HCT116 (cell line): ENCODE results near the gene S1PR4. TPM values are rescaled to one million over a fixed set of nuclear protein-coding genes. Genes with fewer than 3 reads are reported as not detected.

Experiments used
- ATAC-seq: fragments of 200-7000 bp; cut with Tn5 transposase; 2 replicates; pipeline ENCODE4 v1.9.1; 2020; ENCODE audit warnings: mild to moderate bottlenecking, moderate library complexity
- BruUV-seq: library from RNA; stranded (reverse); fragments of 400-500 nt; replicated peaks from 2 replicates; lab custom pipeline; 2021; lab: Mats Ljungman, UMichigan
- CTCF ChIA-PET: fragments of 300-600 bp; sonication (Branson Sonifier 250); formaldehyde crosslinking; loops from one replicate; lab custom pipeline; 2021; ENCODE audit warnings: antibody characterized with exemption; lab: Charles Lee
- POLR2A ChIA-PET: fragments of 300-600, 350-600 bp; sonication (Branson Sonifier 250); formaldehyde crosslinking; loops from one replicate; lab custom pipeline; 2021; ENCODE audit warnings: antibody characterized with exemption; lab: Charles Lee
- RAD21 ChIA-PET, 2 experiments: fragments of 300-600 bp; sonication (Branson Sonifier 250); formaldehyde crosslinking; loops; one replicate each; lab custom pipeline; 2023; ENCODE audit warnings: low total read pairs in 2 of 2; ENCODE audit not compliant: uncharacterized antibody in 2 of 2, unreplicated experiment in 2 of 2, low non-redundant PET in 1 of 2; lab: Charles Lee
- DNase-seq: peaks from one replicate; pipeline ENCODE4 v3.0.0-alpha.2; 2010; ENCODE audit warnings: low read depth, low spot score
- H2AFZ ChIP-seq: fragments of 200-600 bp; shearing (Covaris generic), sonication (generic); 2 replicates; pipeline ENCODE4 v1.6.1; 2017; ENCODE audit warnings: low read depth, mixed run types, mixed read lengths, antibody characterized with exemption, low read length; ENCODE audit not compliant: poor library complexity, severe bottlenecking
- H3K27ac ChIP-seq: 2 replicates; pipeline ENCODE4 v1.5.1; 2012; ENCODE audit warnings: low read depth, low read length
- H3K27me3 ChIP-seq: fragments of 200-600 bp; sonication (generic); 2 replicates; pipeline ENCODE4 v1.6.1; 2016; ENCODE audit warnings: mixed run types, low read length, mixed read lengths; ENCODE audit not compliant: insufficient read depth
- H3K36me3 ChIP-seq, 2 experiments: fragments of 200-500 bp in 1 of 2; fragments of 200-600 bp in 1 of 2; sonication (Bioruptor generic) in 1 of 2; sonication (generic) in 1 of 2; 2 replicates each; pipeline versions ENCODE4 v1.5.1 to v1.6.1; 2014 to 2016; ENCODE audit warnings: low read length in 2 of 2, inconsistent platforms in 1 of 2, mixed read lengths in 1 of 2, mixed run types in 1 of 2; ENCODE audit not compliant: insufficient read depth in 2 of 2, control insufficient read depth in 1 of 2
- H3K4me1 ChIP-seq, 2 experiments: fragments of 200-600 bp in 1 of 2; sonication (generic) in 1 of 2; 2 replicates each; pipeline versions ENCODE4 v1.5.1 to v1.6.1; 2012 to 2017; ENCODE audit warnings: low read length in 2 of 2, inconsistent platforms in 1 of 2, mild to moderate bottlenecking in 1 of 2, mixed read lengths in 1 of 2, mixed run types in 1 of 2, moderate library complexity in 1 of 2; ENCODE audit not compliant: insufficient read depth in 2 of 2, control insufficient read depth in 1 of 2
- H3K4me2 ChIP-seq: fragments of 200-600 bp; sonication (generic); 2 replicates; pipeline ENCODE4 v1.6.1; 2017; ENCODE audit warnings: mixed run types, low read length, mixed read lengths
- H3K4me3 ChIP-seq, 2 experiments: fragments of 200-600 bp in 1 of 2; sonication (generic) in 1 of 2; replicated peaks in 1 of 2; 2 replicates each; pipeline ENCODE4 v1.5.1; 2011 to 2016; ENCODE audit warnings: low read length in 2 of 2, control low read depth in 1 of 2, low read depth in 1 of 2, mild to moderate bottlenecking in 1 of 2, mixed read lengths in 1 of 2, mixed run types in 1 of 2
- H3K79me2 ChIP-seq: fragments of 200-600 bp; sonication (generic); 2 replicates; pipeline ENCODE4 v1.6.1; 2017; ENCODE audit warnings: mild to moderate bottlenecking, mixed run types, low read length, moderate library complexity, mixed read lengths; ENCODE audit not compliant: insufficient read depth
- H3K9ac ChIP-seq: fragments of 200-600 bp; sonication (generic); 2 replicates; pipeline ENCODE4 v1.6.1; 2016; ENCODE audit warnings: low read length, mixed read lengths
- H3K9me2 ChIP-seq: fragments of 200-600 bp; sonication (generic), shearing (Covaris generic); 2 replicates; pipeline ENCODE4 v1.6.1; 2017; ENCODE audit warnings: mixed run types, mild to moderate bottlenecking, moderate library complexity; ENCODE audit not compliant: insufficient read depth
- H3K9me3 ChIP-seq, 2 experiments: fragments of 200-500 bp in 1 of 2; fragments of 200-600 bp in 1 of 2; sonication (Bioruptor generic) in 1 of 2; sonication (generic) in 1 of 2; 2 replicates each; pipeline ENCODE4 v1.6.1; 2014 to 2017; ENCODE audit warnings: low read length in 2 of 2, mixed read lengths in 2 of 2, inconsistent platforms in 1 of 2, low read depth in 1 of 2, mild to moderate bottlenecking in 1 of 2, mixed run types in 1 of 2, moderate library complexity in 1 of 2; ENCODE audit not compliant: control insufficient read depth in 1 of 2, insufficient read depth in 1 of 2
- H4K20me1 ChIP-seq: fragments of 200-600 bp; sonication (generic), shearing (Covaris generic); 2 replicates; pipeline ENCODE4 v1.6.1; 2017; ENCODE audit warnings: mixed run types, mild to moderate bottlenecking, moderate library complexity; ENCODE audit not compliant: insufficient read depth
- CBX3 ChIP-seq: IDR thresholded peaks from 2 replicates; pipeline ENCODE4 v1.6.1; 2012; ENCODE audit warnings: low read depth
- CEBPB ChIP-seq: IDR thresholded peaks from 2 replicates; pipeline ENCODE4 v1.6.1; 2012; ENCODE audit warnings: low read depth
- CTCF ChIP-seq, 3 experiments: fragments of 200-600 bp in 1 of 3; sonication (generic) in 1 of 3; IDR thresholded peaks in 2 of 3; conservative IDR thresholded peaks in 1 of 3; 2 replicates each; pipeline ENCODE4 v1.5.1; 2012 to 2017; ENCODE audit warnings: low read depth in 2 of 3, low read length in 2 of 3, antibody characterized with exemption in 1 of 3, borderline replicate concordance in 1 of 3, control low read depth in 1 of 3, mild to moderate bottlenecking in 1 of 3, mixed read lengths in 1 of 3, mixed run types in 1 of 3, moderate library complexity in 1 of 3; ENCODE audit not compliant: insufficient read depth in 1 of 3
- EZH2 ChIP-seq: fragments of 200-600 bp; sonication (generic); IDR thresholded peaks from 2 replicates; pipeline ENCODE4 v1.6.1; 2017; ENCODE audit warnings: antibody characterized with exemption, mixed run types
- EZH2phosphoT487 ChIP-seq: fragments of 200-600 bp; IDR thresholded peaks from 2 replicates; pipeline ENCODE4 v1.6.1; 2018; ENCODE audit warnings: antibody characterized with exemption, borderline replicate concordance
- FOSL1 ChIP-seq: IDR thresholded peaks from 2 replicates; pipeline ENCODE4 v1.6.1; 2012; ENCODE audit warnings: low read depth
- POLR2A ChIP-seq: IDR thresholded peaks from 2 replicates; pipeline ENCODE4 v1.7.0; 2011; ENCODE audit warnings: borderline replicate concordance; ENCODE audit not compliant: insufficient read depth, insufficient read length; ENCODE audit errors: extremely low read depth
- POLR2AphosphoS5 ChIP-seq: IDR thresholded peaks from 2 replicates; pipeline ENCODE4 v1.6.1; 2011; ENCODE audit warnings: mild to moderate bottlenecking, low read depth, low read length, moderate library complexity
- RAD21 ChIP-seq: IDR thresholded peaks from 2 replicates; pipeline ENCODE4 v1.6.1; 2012; ENCODE audit warnings: low read depth, mild to moderate bottlenecking
- REST ChIP-seq: IDR thresholded peaks from 2 replicates; pipeline ENCODE4 v1.6.1; 2012; ENCODE audit warnings: low read depth
- SP1 ChIP-seq: IDR thresholded peaks from 2 replicates; pipeline ENCODE4 v1.6.1; 2012; ENCODE audit warnings: low read depth
- ZNF274 ChIP-seq: fragments of 200-500 bp; sonication (Bioruptor generic); IDR thresholded peaks from 2 replicates; pipeline ENCODE4 v1.6.1; 2014; ENCODE audit warnings: mild to moderate bottlenecking, low read depth, low read length, inconsistent platforms
- intact Hi-C: fragments of 100-400 bp; cut with micrococcal nuclease; formaldehyde crosslinking; loops from 2 replicates; pipeline ENCODE4 v1.10.0; 2022
- total RNA-seq: library from RNA; stranded (reverse); gene quantifications from one replicate; pipeline ENCODE4 v1.2.1, GENCODE V29; 2021; ENCODE audit not compliant: unreplicated experiment
- TF ChIP-seq, protein P1 (sequence below): IDR thresholded peaks from 2 replicates; pipeline ENCODE4 v1.6.1; 2012

Gene S1PR4
- total RNA-seq, 1 experiment from 2014 or later, result 0.71 TPM

DNA sequence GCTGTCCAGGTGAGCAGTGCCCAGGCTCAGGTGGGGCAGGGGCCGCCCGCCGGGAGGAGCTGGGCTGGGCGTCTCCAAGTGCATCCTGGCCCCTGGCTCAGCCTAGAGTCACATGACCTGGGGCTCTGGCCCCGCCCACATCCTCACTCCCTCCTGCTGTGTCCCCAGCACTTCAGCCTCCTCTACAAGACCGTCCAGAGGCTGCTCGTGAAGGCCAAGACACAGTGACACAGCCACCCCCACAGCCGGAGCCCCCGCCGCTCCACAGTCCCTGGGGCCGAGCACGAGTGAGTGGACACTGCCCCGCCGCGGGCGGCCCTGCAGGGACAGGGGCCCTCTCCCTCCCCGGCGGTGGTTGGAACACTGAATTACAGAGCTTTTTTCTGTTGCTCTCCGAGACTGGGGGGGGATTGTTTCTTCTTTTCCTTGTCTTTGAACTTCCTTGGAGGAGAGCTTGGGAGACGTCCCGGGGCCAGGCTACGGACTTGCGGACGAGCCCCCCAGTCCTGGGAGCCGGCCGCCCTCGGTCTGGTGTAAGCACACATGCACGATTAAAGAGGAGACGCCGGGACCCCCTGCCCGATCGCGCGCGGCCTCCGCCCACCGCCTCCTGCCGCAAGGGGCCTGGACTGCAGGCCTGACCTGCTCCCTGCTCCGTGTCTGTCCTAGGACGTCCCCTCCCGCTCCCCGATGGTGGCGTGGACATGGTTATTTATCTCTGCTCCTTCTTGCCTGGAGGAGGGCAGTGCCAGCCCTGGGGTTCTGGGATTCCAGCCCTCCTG, 29.1 kb downstream of the S1PR4 start:
- intact Hi-C loops, result no loop called here
- no peaks in the 10 kb centered on the region for H3K27me3 ChIP-seq
- H2AFZ ChIP-seq, result no peak overlapping the region
- no peak overlapping the region for H3K4me3 ChIP-seq
- TF ChIP-seq REST (no peak), FOSL1 (no peak), SP1 (no peak), POLR2A (no peak), CBX3 (no peak), CEBPB (no peak), EZH2 (no peak), ZNF274 (no peak), EZH2phosphoT487 (no peak), CTCF (IDR thresholded peaks at IDR 0.05 in 2 of 3, conservative IDR thresholded peaks at IDR 0.05 in 1 of 3; ENCODE audit: borderline replicate concordance in 1 of 3, insufficient read depth in 1 of 3, low read depth in 2 of 3, low read length in 2 of 3) (no peak), POLR2AphosphoS5 (no peak), RAD21 (no peak)
- TF ChIP-seq, protein P1, sequence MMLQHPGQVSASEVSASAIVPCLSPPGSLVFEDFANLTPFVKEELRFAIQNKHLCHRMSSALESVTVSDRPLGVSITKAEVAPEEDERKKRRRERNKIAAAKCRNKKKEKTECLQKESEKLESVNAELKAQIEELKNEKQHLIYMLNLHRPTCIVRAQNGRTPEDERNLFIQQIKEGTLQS, result no peak
- no peaks in the 10 kb centered on the region for H3K4me1 ChIP-seq
- peaks cover 12 to 21% of the 10 kb centered on the region in 2 experiments; a peak in 3 of 4 replicates for H3K36me3 ChIP-seq
- CTCF ChIA-PET, result no interaction called here
- RAD21 ChIA-PET, result no interaction called here
- H3K9me2 ChIP-seq, result no peaks in the 10 kb centered on the region
- POLR2A ChIA-PET, result no interaction called here
- H3K27ac ChIP-seq, result no peak overlapping the region
- H3K9me3 ChIP-seq, result no peaks in the 10 kb centered on the region
- ATAC-seq, result peak; percentile 15; the same call in 1 of the 2 replicates
- no peaks in the 10 kb centered on the region for H3K79me2 ChIP-seq
- no peak overlapping the region for H3K4me2 ChIP-seq
- H4K20me1 ChIP-seq, result no peaks in the 10 kb centered on the region
- DNase-seq, result no peak
- BruUV-seq, result no TSS peak
- H3K9ac ChIP-seq, result no peak overlapping the region
